ENCODE data around the gene PGAM2. TPM values are rescaled to one million over a fixed set of nuclear protein-coding genes. Genes with fewer than 3 reads are reported as not detected.

Gene PGAM2
- total RNA-seq, 4 donors from 2014 or later = 3.2 to 3.9 TPM; not detected in 2

DNA sequence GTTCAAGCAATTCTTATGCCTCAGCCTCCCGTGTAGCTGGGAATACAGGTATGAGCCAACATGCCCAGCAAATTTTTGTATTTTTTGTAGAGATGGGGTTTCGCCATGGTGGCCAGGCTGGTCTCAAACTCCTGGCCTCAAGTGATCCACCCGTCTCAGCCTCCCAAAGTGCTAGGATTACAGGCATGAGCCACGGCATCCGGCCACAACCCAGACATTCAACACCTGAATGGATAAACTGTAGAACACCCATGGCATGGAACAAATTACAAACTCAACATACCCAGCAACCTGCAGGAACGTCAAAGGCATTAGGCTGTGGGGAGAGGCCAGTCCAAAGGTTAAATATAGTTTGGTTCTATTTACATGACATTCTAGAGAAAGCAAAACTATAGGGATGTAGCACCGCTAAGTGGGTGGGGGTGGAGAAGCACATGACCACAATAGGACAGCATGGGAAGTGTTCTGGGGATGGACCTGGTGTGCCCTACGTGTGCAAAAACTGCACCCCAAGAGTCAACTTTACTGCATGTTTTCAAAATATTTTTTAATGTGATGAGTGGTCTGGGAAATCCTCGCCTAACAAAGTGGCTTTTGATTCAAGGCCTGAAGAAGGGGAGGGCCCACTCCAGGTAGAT lies 6.5 kb upstream of the PGAM2 start:
- H3K36me3 ChIP-seq = peaks cover 0 to 45% of the 10 kb centered on the region in 2 donors
- H3K4me3 ChIP-seq = no peak overlapping the region
- peak overlapping the region in 3 of 4 donors; percentile 69 to 78 (median 72) for H3K27ac ChIP-seq
- no peaks in the 10 kb centered on the region for H3K9me3 ChIP-seq
- TF ChIP-seq POLR2A (IDR thresholded peaks at IDR 0.05) (no peak), EP300 (IDR thresholded peaks at IDR 0.05) (no peak), POLR2AphosphoS5 (IDR thresholded peaks at IDR 0.05) (no peak)
- TF ChIP-seq, protein P1, sequence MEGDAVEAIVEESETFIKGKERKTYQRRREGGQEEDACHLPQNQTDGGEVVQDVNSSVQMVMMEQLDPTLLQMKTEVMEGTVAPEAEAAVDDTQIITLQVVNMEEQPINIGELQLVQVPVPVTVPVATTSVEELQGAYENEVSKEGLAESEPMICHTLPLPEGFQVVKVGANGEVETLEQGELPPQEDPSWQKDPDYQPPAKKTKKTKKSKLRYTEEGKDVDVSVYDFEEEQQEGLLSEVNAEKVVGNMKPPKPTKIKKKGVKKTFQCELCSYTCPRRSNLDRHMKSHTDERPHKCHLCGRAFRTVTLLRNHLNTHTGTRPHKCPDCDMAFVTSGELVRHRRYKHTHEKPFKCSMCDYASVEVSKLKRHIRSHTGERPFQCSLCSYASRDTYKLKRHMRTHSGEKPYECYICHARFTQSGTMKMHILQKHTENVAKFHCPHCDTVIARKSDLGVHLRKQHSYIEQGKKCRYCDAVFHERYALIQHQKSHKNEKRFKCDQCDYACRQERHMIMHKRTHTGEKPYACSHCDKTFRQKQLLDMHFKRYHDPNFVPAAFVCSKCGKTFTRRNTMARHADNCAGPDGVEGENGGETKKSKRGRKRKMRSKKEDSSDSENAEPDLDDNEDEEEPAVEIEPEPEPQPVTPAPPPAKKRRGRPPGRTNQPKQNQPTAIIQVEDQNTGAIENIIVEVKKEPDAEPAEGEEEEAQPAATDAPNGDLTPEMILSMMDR (IDR thresholded peaks at IDR 0.05) = no peak
- 30 to 61% methylated on average over 4 to 8 of the region's 9 CpGs for WGBS, 2 donors (ENCODE audit: low coverage in 1 of 2)
- no peaks in the 10 kb centered on the region for H3K27me3 ChIP-seq
- ATAC-seq = no peak
- H3K4me1 ChIP-seq = peaks cover 0 to 44% (median 19%) of the 10 kb centered on the region in 3 donors

DNA sequence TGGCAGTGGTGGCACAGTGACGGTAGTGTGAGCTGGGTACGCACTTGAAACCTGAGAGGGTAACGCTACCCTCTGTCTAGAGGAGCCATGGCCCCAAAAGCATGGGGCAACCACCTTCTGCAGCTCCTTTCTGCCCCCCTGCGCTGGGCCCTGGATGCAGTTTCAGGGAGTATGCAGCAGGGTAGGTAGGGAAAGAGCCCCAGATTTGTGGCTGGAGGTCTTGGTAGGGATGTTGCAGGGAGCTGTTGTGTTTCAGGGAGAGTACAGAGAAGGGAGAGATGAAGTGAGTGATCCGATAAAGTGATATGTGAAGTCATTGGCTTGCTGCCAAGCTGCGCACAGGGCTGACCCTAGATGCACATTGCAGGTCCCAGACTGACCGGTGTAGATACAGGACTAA lies 2.7 kb upstream of the PGAM2 start:
- H3K9me3 ChIP-seq = no peaks in the 10 kb centered on the region
- peaks cover 0 to 7% of the 10 kb centered on the region in 2 donors for H3K36me3 ChIP-seq
- WGBS, 2 donors (ENCODE audit: low coverage in 1 of 2) = 36 to 41% methylated on average over 4 to 5 of the region's 7 CpGs
- no peak for ATAC-seq
- H3K27ac ChIP-seq = no peak overlapping the region
- H3K4me1 ChIP-seq = peaks cover 0 to 67% (median 30%) of the 10 kb centered on the region in 3 donors
- TF ChIP-seq POLR2AphosphoS5 (IDR thresholded peaks at IDR 0.05) = peak; percentile 11
- TF ChIP-seq, protein P1 (IDR thresholded peaks at IDR 0.05) = no peak
- H3K4me3 ChIP-seq = no peak overlapping the region
- no peaks in the 10 kb centered on the region for H3K27me3 ChIP-seq

DNA sequence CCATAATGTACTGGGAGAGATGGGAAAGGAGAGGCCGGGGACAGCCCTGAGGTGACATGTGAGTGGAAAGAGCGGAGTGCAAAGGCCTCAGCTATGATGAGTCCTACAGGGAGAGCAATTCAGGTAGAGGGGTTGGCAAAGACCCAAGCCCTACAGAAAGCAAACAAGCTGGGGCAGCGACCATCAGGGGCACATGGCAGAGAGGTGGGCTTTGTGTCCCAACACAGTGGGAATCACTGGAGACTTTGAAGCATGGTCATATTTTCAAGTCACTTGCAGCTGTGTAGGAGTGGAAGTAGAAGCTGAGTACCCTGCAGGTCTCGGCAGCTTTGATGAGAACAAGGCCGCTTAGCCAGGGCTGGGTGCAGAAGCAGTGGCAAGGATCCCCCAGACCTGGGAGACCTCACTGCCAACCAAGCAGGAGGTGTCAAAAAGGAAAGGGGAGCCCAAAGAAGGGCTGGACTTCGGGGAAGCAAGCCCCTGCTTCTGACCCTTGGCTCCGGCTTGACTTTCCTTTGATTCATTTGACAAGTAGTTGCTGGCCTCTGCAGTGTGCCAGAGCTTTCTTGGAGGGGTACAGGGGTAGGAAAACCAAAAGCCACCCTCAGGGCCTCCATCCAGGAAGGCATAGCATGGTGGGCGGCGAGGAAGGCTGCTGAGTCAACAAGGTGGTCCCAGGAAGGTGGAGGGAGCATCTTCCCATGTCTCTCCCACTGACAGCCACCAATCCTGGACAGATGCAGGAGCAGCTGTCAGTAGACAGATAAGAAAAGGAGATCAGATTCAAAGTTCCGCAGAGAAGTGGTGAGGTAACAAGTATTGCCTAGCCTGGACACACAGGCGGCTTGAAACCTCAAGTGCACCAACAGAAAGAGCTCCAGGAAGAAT lies 1.9 kb upstream of the PGAM2 start:
- no peaks in the 10 kb centered on the region for H3K27me3 ChIP-seq
- ATAC-seq = no peak
- H3K4me3 ChIP-seq = no peak overlapping the region
- H3K27ac ChIP-seq = no peak overlapping the region
- TF ChIP-seq, protein P1 (IDR thresholded peaks at IDR 0.05) = no peak
- TF ChIP-seq POLR2A (IDR thresholded peaks at IDR 0.05) (no peak), EP300 (IDR thresholded peaks at IDR 0.05) (no peak), POLR2AphosphoS5 (IDR thresholded peaks at IDR 0.05) (no peak)
- H3K9me3 ChIP-seq = no peaks in the 10 kb centered on the region
- WGBS, 2 donors (ENCODE audit: low coverage in 1 of 2) = 87 to 90% methylated on average over 3 to 11 of the region's 11 CpGs
- peaks cover 0 to 67% (median 28%) of the 10 kb centered on the region in 3 donors for H3K4me1 ChIP-seq
- peaks cover 0 to 3% of the 10 kb centered on the region in 2 donors for H3K36me3 ChIP-seq

DNA sequence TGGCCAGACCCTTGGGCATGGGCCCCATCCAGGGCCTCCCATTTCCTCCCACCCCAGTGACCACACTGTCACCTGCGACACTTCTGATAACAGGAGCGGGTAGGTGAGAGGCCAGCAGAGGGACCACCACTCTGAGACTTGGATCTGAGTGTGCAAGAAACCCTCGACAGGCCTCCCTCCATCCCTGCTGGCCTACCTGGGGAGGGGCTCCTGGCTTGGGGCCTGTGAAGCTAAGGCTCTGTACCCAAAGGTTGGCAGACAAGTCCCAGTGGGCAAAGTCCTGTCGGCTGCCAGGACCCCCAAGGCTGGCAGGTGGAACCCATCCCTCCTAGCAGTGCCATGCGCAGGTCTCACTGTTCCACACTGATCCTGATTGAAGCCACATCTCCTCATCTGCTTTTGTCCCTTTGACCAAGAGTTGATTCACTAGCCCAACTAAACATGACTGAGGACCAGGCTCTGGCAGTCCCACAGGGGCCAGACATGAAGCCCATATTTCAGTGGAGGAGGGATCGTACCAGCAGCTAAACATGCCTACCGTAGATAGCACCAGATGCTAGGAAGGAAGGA lies 1.2 kb upstream of the PGAM2 start:
- H3K27ac ChIP-seq = no peak overlapping the region
- ATAC-seq = no peak
- TF ChIP-seq POLR2A (IDR thresholded peaks at IDR 0.05) = no peak
- TF ChIP-seq EP300 (IDR thresholded peaks at IDR 0.05) = no peak
- TF ChIP-seq, protein P1 (IDR thresholded peaks at IDR 0.05) = no peak
- TF ChIP-seq POLR2AphosphoS5 (IDR thresholded peaks at IDR 0.05) = no peak
- H3K9me3 ChIP-seq = no peaks in the 10 kb centered on the region
- H3K4me3 ChIP-seq = no peak overlapping the region
- peaks cover 0 to 60% (median 21%) of the 10 kb centered on the region in 3 donors for H3K4me1 ChIP-seq
- peaks cover 0 to 11% of the 10 kb centered on the region in 2 donors for H3K36me3 ChIP-seq
- WGBS, 2 donors (ENCODE audit: low coverage in 1 of 2) = 96% methylated on average over 3 of the region's 7 CpGs; no CpG with 5 or more reads in 1 of the 2 donors
- no peaks in the 10 kb centered on the region for H3K27me3 ChIP-seq

All from gastroesophageal sphincter (tissue), 4 donors.